SKM-1 (cell line): ENCODE results near the gene PRXL2B.
A peak's percentile ranks its signal among the peaks of the same experiment; 100 is the strongest.

Source experiments
- DNase-seq: peaks from one replicate; lab custom pipeline; 2025; ENCODE audit not compliant: unreplicated experiment; lab: John Stamatoyannopoulos, UW

The PRXL2B gene

DNA sequence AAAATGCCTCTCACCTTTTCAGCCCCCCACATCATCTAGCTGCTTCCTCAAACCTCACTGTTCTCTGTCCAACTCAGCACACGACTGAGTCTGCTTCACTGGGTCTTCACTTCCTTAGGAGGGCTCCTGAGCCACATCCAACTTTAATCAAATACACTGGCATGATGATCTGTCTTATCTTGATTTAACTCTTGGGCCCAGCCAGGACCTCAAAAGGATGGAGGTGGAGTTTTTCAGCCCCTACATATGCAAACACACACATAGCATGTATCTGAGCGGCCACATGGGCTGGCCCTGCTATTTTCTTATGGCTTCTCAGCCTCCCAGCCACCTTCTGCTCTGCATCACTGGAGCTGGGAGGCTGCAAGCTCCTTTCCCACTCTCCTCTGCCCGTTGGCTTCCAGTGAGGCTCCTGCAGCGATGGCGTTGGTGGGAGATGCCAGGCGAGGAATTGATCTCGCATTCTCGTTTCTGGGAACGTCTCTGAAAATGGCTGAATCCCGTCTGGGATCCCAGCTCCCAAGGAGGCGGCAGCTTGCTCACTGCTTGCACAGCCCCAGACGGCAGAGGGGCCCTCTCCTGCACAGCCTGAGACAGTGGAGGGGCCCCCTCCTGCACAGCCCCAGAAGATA lies 1.8 kb upstream of the PRXL2B start:
- DNase-seq = no peak

- peak; percentile 73 for DNase-seq
Observed at GRCh38 chr1:2585318-2586092, 1.1 kb upstream of the PRXL2B start.

- DNase-seq = no peak
Observed at GRCh38 chr1:2587071-2587859, 688 bp downstream of the PRXL2B start.

DNA sequence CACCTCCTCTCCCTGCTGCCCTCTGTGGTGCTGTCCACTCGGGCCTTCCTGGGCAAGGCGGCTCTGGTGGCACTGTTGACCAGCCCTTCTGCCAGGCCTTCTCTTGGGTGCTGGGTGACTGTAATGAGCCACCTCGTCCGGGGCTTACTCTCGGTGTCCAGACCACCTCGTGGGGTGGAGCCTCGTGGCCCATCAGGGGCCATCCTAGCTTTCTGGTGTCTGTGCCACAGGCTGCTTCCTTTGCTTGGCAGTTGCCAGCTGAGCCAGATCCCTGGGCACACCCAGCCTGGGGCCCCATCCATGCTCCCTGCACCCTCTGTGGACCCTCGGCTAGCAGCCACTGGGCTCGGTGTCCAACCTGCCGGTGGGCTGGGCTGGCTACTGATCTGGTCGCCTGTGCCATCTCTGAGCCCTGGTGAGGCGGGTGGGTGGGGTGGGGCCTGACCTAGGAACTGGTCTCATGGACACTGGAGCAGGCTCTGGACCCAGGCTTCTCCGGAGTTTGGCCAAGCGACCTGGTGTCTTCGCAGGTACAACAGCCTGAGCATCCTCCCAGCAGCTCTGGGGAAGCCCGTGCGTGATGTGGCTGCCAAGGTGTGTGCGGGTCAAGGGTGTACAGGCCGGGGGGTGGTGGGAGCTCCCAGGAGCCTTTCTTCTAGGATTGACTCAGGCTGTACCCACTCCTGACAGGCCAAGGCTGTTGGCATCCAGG lies 1.4 kb downstream of the PRXL2B start:
- DNase-seq = no peak

- DNase-seq = no peak
Observed at GRCh38 chr1:2588661-2589430, 2.3 kb downstream of the PRXL2B start.

DNA sequence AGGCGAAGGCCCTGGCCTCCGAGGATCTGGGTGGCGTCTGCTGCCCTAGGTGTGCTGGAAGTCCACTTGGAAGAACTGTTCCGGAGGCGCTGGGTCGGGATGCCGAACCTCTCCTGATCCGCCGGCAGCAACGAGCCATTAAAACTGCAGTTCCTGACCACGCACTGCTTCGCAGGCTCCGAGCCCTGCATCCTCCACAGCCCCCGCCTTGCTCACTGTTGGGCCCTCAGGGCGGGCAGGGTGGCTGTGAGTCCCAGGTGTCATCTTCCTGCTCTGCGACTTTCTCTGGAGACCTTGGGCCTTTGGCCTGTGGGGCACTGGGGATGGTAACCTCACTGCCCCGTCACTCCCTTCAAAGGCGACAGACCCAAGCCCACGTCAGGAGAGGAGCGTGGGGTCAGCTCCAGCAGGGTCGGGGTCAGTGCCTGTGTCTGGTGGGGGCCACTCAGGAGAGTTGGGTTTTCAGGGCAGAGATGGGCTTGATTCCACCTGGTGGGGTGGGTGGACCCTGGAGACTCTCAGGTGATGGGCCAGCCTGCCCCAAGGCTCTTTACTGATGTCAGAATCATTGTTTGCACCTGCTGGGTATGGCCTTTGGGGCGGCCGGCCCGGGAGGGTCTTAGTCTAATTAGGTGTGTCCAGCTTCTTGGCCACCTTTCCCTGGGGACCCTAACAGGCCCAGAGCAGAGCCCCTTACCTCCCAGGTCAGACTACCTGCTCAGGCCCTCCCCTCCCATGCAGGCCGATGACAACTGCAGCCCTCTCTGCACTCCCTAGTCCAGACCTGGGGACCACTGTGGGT lies 3.1 kb downstream of the PRXL2B start:
- no peak for DNase-seq

DNA sequence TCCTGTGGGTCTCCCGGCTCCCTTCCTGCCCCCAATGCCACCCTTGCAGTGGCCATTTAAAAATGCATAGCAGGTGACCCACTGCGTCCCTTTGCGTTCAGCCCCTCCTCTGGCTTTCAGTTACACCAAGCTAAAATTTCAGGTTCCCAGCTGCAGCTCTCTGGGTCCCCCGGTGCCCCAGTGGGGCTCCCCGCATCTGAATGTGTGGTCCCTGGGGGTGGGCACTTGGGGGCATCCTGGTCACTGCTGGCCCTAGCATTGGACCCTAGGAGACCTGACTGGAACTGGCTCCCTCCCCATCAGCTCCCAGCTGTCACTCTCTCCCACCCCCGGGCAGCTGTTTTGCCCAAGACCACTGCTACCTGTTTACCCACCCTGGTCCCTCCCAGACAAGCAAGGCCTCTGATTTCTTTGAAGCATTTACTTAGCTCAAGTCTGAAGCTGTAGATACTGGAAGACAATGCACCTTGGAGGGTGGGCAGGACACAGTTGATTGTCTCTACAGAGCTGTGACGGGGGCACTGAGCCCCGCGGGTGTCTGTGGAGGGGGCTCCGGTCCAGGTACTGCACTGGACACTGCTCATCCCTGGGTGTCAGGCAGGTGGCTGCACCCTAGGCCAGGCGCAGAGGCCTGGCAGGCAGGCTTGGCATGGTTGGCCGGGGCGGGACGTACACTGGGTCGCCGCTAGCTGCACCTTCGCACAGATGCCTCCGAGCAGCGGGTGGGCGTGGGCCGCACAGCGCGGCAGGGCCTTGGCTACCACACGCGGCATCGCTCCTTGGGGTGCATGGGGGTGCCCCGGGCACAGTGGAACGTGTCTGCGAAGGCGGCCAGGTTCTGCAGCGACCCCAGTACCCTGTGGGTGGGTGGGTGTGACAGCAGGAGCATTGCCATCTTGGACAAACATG lies 3.9 kb downstream of the PRXL2B start:
- DNase-seq = no peak

DNA sequence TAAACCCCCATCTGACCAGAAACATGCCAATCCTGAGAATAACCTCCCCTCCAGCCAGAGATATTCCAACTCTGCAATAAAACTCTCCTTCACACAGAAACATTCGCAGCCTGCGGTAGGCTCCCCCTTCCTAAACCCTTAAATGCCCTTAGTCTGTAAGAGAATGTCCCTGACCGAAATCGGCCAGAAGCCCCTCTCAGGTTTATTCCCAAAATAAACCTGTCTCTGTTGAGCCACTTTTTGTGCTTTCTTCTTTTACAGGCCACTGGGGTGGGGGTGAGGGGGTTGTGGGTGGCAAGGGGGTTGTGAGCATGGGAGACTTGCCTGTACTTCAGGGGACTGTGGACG lies 4.6 kb downstream of the PRXL2B start:
- DNase-seq = no peak

DNA sequence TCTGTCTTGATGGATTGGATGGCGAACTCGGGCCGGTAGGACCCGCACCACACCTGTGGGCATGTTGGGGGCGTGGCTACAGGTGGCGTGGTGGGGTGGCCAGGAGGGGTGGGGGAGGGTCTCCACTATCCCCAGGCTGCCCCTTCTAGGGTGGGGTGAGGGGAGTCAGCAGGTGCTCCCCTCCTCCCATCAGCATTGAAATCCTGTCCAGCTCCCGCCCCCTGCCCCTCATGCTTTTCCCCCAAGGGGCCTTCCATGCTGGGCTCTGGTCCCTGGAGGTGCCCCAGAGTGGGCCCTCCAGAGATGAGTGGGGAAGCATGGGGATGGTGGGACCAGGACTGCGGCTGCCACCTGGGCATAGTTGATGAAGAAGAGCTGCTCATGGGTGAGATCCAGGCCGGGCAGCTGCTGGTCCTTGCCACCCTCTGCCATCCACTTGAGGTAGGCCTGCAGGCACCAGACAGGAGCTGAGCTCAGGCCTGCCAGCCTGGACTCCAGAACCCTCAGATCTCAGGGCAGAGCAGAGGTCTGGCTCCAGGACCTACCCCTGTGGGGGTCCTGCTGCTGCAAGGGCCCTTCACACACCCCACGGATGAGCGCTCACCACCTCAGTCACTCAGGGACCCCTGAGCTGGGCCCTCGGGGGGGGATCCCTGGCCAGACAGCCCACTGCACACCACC lies 5.1 kb downstream of the PRXL2B start:
- DNase-seq = no peak

- no peak for DNase-seq
Observed at GRCh38 chr1:2592672-2593071, 6.1 kb downstream of the PRXL2B start.

DNA sequence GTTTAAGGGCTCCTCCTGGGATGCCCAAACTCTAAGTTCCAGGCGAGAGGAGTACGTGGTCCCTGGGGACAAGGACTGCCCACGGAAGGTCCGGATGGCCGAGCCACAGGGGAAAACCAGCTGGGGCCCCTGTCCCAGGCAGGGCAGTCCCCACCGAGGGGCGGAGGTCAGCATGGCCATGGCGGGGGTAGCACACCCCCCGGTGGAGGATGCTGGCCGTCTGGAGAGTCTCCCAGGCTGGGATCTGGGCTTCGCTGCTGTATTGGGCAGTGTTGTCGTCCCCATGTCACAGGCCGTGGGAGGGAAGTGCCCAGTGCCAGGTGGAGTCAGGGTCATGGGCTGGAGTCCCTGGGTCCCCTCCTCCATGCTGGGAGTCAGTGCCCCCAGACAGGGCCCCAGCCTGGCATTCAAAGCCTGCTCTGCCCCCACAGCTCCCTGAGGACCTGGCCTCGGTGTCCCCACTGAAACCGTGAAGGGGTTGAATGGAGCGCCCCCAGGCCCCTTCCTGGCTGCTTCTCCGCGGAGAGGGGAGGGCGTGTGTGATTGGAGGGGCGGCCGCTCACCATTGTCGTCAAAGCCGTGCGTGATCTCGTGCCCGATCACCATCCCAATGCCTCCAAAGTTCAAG lies 6.8 kb downstream of the PRXL2B start:
- DNase-seq = no peak

GRCh38 chr1:2594001-2594640 lies 7.5 kb downstream of the PRXL2B start:
- no peak for DNase-seq

DNA sequence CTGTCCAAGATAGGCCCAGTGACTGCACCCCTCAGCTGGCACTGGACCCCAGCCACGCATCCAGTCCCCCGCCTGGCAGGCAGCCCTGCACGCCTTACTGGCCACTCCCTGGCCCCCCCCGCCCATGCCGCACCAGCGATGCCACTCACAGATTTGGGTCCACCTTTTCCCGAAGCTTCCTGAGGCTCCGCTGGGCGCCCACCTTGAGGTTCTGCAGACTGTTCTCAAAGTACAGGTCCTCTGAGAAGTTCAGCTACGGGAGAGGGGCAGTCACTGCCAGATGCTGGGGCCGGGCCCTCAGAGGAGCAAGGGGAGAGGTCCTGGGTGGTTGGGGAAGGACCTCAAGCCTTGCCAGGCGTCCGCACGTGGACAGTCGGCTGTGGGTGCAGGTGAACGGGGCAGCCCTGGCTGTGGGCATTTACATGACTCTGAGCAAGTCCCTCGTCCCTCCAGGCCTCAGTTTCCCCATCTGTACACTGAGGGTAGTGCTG lies 8.1 kb downstream of the PRXL2B start:
- no peak for DNase-seq

- DNase-seq = no peak
Observed at GRCh38 chr1:2595261-2595811, 8.8 kb downstream of the PRXL2B start.

- no peak for DNase-seq
Observed at GRCh38 chr1:2595812-2596529, 9.4 kb downstream of the PRXL2B start.
